Mammary epithelial cell (primary cell): ENCODE data around the gene MCF2L.

Source experiments
- EZH2 ChIP-seq: IDR thresholded peaks from 2 replicates; pipeline ENCODE4 v1.6.1; 2012; ENCODE audit warnings: low read length, inconsistent platforms, borderline replicate concordance
- TF ChIP-seq, protein P1 (sequence below), 2 donors: IDR thresholded peaks in 1 of 2; conservative IDR thresholded peaks in 1 of 2; 2 replicates each; pipeline ENCODE4 v1.5.1; 2011 to 2012; ENCODE audit warnings: inconsistent platforms in 2 of 2, low read length in 2 of 2, mild to moderate bottlenecking in 2 of 2, control low read depth in 1 of 2, low read depth in 1 of 2; ENCODE audit not compliant: insufficient read depth in 1 of 2; ENCODE audit errors: extremely low read depth in 1 of 2

DNA sequence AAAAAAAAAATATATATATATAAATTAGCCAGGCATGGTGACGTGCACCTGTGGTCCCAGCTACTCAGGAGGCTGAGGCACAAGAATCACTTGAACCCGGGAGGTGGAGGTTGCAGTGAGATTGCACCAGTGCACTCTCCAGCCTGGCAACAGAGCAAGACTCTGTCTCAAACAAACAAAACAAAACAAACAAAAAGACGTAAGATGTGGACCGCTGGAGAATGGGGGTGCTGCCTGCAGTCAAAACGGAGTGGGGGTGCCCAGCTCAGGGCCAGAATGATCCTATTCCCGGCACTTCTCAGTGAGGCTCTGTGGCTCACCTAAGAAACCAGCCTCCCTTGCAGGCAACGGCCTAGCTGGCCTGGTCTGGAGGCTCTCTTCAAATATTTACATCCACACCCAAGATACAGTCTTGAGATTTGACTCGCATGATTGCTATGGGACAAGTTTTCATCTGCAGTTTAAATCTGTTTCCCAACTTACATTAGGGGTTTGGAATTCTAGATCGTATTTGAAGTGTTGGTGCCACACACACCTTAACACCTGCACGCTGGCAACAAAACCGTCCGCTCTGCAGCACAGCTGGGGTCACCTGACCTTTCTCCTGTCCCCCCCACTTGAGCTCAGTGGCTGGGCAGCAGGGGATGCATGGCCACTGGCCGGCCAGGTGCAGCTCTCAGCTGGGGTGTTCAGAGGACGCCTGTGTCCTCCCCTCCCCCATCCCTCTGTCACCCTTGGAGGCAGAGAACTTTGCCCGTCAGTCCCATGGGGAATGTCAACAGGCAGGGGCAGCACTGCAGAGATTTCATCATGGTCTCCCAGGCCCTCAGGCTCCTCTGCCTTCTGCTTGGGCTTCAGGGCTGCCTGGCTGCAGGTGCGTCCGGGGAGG is 136.3 kb downstream of the MCF2L start, which contains the start of gene F7:
- no peak for TF ChIP-seq EZH2
- TF ChIP-seq, protein P1, sequence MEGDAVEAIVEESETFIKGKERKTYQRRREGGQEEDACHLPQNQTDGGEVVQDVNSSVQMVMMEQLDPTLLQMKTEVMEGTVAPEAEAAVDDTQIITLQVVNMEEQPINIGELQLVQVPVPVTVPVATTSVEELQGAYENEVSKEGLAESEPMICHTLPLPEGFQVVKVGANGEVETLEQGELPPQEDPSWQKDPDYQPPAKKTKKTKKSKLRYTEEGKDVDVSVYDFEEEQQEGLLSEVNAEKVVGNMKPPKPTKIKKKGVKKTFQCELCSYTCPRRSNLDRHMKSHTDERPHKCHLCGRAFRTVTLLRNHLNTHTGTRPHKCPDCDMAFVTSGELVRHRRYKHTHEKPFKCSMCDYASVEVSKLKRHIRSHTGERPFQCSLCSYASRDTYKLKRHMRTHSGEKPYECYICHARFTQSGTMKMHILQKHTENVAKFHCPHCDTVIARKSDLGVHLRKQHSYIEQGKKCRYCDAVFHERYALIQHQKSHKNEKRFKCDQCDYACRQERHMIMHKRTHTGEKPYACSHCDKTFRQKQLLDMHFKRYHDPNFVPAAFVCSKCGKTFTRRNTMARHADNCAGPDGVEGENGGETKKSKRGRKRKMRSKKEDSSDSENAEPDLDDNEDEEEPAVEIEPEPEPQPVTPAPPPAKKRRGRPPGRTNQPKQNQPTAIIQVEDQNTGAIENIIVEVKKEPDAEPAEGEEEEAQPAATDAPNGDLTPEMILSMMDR (conservative IDR thresholded peaks at IDR 0.05 in 1 of 2, IDR thresholded peaks at IDR 0.05 in 1 of 2; ENCODE audit: extremely low read depth in 1 of 2, insufficient read depth in 1 of 2, low read depth in 1 of 2, low read length in 2 of 2): no peak
